ENCODE measurements around the gene GAL3ST2. TPM values are rescaled to one million over a fixed set of nuclear protein-coding genes. Genes with fewer than 3 reads are reported as not detected.
A peak's percentile ranks its signal among the peaks of the same experiment; 100 is the strongest.

The GAL3ST2 gene
- total and polyA plus RNA-seq, 4 donors: 0.33 to 0.79 (median 0.63) TPM

GRCh38 chr2:241811201-241811951 is 34.8 kb downstream of the GAL3ST2 start:
- Histone ChIP-seq H3K4me3 (ENCODE audit: low read depth, low read length) (no peak overlapping the region), H3K36me3 (ENCODE audit: control insufficient read depth, insufficient read depth, low read length) (peaks cover 9% of the 10 kb centered on the region), H3K27me3 (ENCODE audit: control insufficient read depth, insufficient read depth, low read length) (no peaks in the 10 kb centered on the region), H3K9me3 (ENCODE audit: control insufficient read depth, insufficient read depth, low read length) (no peaks in the 10 kb centered on the region), H3K4me1 (ENCODE audit: control insufficient read depth, insufficient read depth, low read length) (peaks cover 65% of the 10 kb centered on the region), H3K27ac (ENCODE audit: low read depth, low read length) (peak overlapping the region; percentile 57)
- 77% methylated on average over 27 of the region's 27 CpGs for WGBS (ENCODE audit: insufficient coverage)
- DNase-seq (ENCODE audit: low read depth in 4 of 6, low spot score in 6 of 6): peak in 1 of 6 donors; percentile 67

GRCh38 chr2:241811952-241812729 is 35.5 kb downstream of the GAL3ST2 start:
- no peaks in the 10 kb centered on the region for H3K27me3 ChIP-seq (ENCODE audit: control insufficient read depth, insufficient read depth, low read length)
- H3K9me3 ChIP-seq (ENCODE audit: control insufficient read depth, insufficient read depth, low read length): no peaks in the 10 kb centered on the region
- H3K4me1 ChIP-seq (ENCODE audit: control insufficient read depth, insufficient read depth, low read length): peaks cover 65% of the 10 kb centered on the region
- peak overlapping the region; percentile 47 for H3K27ac ChIP-seq (ENCODE audit: low read depth, low read length)
- no peak overlapping the region for H3K4me3 ChIP-seq (ENCODE audit: low read depth, low read length)
- peaks cover 15% of the 10 kb centered on the region for H3K36me3 ChIP-seq (ENCODE audit: control insufficient read depth, insufficient read depth, low read length)
- peak in 1 of 6 donors; percentile 0 for DNase-seq (ENCODE audit: low read depth in 4 of 6, low spot score in 6 of 6)
- WGBS (ENCODE audit: insufficient coverage): 83% methylated on average over 19 of the region's 20 CpGs

- peaks cover 65% of the 10 kb centered on the region for H3K4me1 ChIP-seq (ENCODE audit: control insufficient read depth, insufficient read depth, low read length)
- no peak overlapping the region for H3K4me3 ChIP-seq (ENCODE audit: low read depth, low read length)
- no peaks in the 10 kb centered on the region for H3K27me3 ChIP-seq (ENCODE audit: control insufficient read depth, insufficient read depth, low read length)
- 65% methylated on average over 40 of the region's 40 CpGs for WGBS (ENCODE audit: insufficient coverage)
- peak overlapping the region; percentile 47 for H3K27ac ChIP-seq (ENCODE audit: low read depth, low read length)
- H3K9me3 ChIP-seq (ENCODE audit: control insufficient read depth, insufficient read depth, low read length): no peaks in the 10 kb centered on the region
- peaks cover 15% of the 10 kb centered on the region for H3K36me3 ChIP-seq (ENCODE audit: control insufficient read depth, insufficient read depth, low read length)
- DNase-seq (ENCODE audit: low read depth in 4 of 6, low spot score in 6 of 6): peak in 3 of 6 donors; percentile 42 to 80 (median 71)
Measured at GRCh38 chr2:241812730-241813643, 36.4 kb downstream of the GAL3ST2 start.

- Histone ChIP-seq H3K27ac (ENCODE audit: low read depth, low read length) (peak overlapping the region; percentile 47), H3K4me1 (ENCODE audit: control insufficient read depth, insufficient read depth, low read length) (peaks cover 63% of the 10 kb centered on the region), H3K9me3 (ENCODE audit: control insufficient read depth, insufficient read depth, low read length) (no peaks in the 10 kb centered on the region), H3K4me3 (ENCODE audit: low read depth, low read length) (no peak overlapping the region), H3K27me3 (ENCODE audit: control insufficient read depth, insufficient read depth, low read length) (no peaks in the 10 kb centered on the region), H3K36me3 (ENCODE audit: control insufficient read depth, insufficient read depth, low read length) (peaks cover 15% of the 10 kb centered on the region)
- WGBS (ENCODE audit: insufficient coverage): 72% methylated on average over 20 of the region's 20 CpGs
- no peak for DNase-seq (ENCODE audit: low read depth in 4 of 6, low spot score in 6 of 6)
Measured at GRCh38 chr2:241813644-241814392, 37.2 kb downstream of the GAL3ST2 start.

GRCh38 chr2:241814393-241814642 is 37.7 kb downstream of the GAL3ST2 start:
- H3K36me3 ChIP-seq (ENCODE audit: control insufficient read depth, insufficient read depth, low read length): peaks cover 15% of the 10 kb centered on the region
- H3K9me3 ChIP-seq (ENCODE audit: control insufficient read depth, insufficient read depth, low read length): no peaks in the 10 kb centered on the region
- H3K27ac ChIP-seq (ENCODE audit: low read depth, low read length): no peak overlapping the region
- WGBS (ENCODE audit: insufficient coverage): 85% methylated on average over 17 of the region's 17 CpGs
- no peak for DNase-seq (ENCODE audit: low read depth in 4 of 6, low spot score in 6 of 6)
- H3K27me3 ChIP-seq (ENCODE audit: control insufficient read depth, insufficient read depth, low read length): no peaks in the 10 kb centered on the region
- H3K4me1 ChIP-seq (ENCODE audit: control insufficient read depth, insufficient read depth, low read length): peaks cover 60% of the 10 kb centered on the region
- no peak overlapping the region for H3K4me3 ChIP-seq (ENCODE audit: low read depth, low read length)

GRCh38 chr2:241814643-241815476 is 38.2 kb downstream of the GAL3ST2 start:
- DNase-seq (ENCODE audit: low read depth in 4 of 6, low spot score in 6 of 6): no peak

GRCh38 chr2:241815477-241816430 is 39.1 kb downstream of the GAL3ST2 start:
- no peak for DNase-seq (ENCODE audit: low read depth in 4 of 6, low spot score in 6 of 6)
- Histone ChIP-seq H3K4me1 (ENCODE audit: control insufficient read depth, insufficient read depth, low read length) (peaks cover 45% of the 10 kb centered on the region), H3K27ac (ENCODE audit: low read depth, low read length) (no peak overlapping the region), H3K36me3 (ENCODE audit: control insufficient read depth, insufficient read depth, low read length) (peaks cover 15% of the 10 kb centered on the region), H3K27me3 (ENCODE audit: control insufficient read depth, insufficient read depth, low read length) (no peaks in the 10 kb centered on the region), H3K4me3 (ENCODE audit: low read depth, low read length) (no peak overlapping the region), H3K9me3 (ENCODE audit: control insufficient read depth, insufficient read depth, low read length) (no peaks in the 10 kb centered on the region)
- WGBS (ENCODE audit: insufficient coverage): 85% methylated on average over 48 of the region's 48 CpGs

More at GRCh38 chr2:241814643-241815476, 38.2 kb downstream of the GAL3ST2 start:
- WGBS (ENCODE audit: insufficient coverage): 87% methylated on average over 49 of the region's 52 CpGs
- Histone ChIP-seq H3K4me3 (ENCODE audit: low read depth, low read length) (no peak overlapping the region), H3K27ac (ENCODE audit: low read depth, low read length) (no peak overlapping the region), H3K9me3 (ENCODE audit: control insufficient read depth, insufficient read depth, low read length) (no peaks in the 10 kb centered on the region), H3K4me1 (ENCODE audit: control insufficient read depth, insufficient read depth, low read length) (peaks cover 54% of the 10 kb centered on the region), H3K27me3 (ENCODE audit: control insufficient read depth, insufficient read depth, low read length) (no peaks in the 10 kb centered on the region), H3K36me3 (ENCODE audit: control insufficient read depth, insufficient read depth, low read length) (peaks cover 15% of the 10 kb centered on the region)
